Left renal pelvis (tissue), 4 donors: Measurements from ENCODE around the gene SLC25A23. TPM values are rescaled to one million over a fixed set of nuclear protein-coding genes. Genes with fewer than 3 reads are reported as not detected.
"Not testable (repeated sequence)": the region's sequence is repeated elsewhere in the genome, so short reads cannot be mapped to it uniquely, and the experiment has no call there.

Experiments used
- DNase-seq, 4 donors: peaks; one replicate each; pipeline ENCODE4 v3.0.0-alpha.2; 2013; ENCODE audit warnings: low read depth in 4 of 4, low spot score in 3 of 4
- polyA plus RNA-seq, 4 donors: library from polyadenylated mRNA; unstranded; fragments of 120-200 nt; gene quantifications; one replicate each; pipeline ENCODE4 v1.2.1, GENCODE V29; 2013; ENCODE audit not compliant: insufficient read length in 4 of 4

Gene SLC25A23
- polyA plus RNA-seq, 4 donors, result 55.2 to 85.1 (median 68.6) TPM

DNA sequence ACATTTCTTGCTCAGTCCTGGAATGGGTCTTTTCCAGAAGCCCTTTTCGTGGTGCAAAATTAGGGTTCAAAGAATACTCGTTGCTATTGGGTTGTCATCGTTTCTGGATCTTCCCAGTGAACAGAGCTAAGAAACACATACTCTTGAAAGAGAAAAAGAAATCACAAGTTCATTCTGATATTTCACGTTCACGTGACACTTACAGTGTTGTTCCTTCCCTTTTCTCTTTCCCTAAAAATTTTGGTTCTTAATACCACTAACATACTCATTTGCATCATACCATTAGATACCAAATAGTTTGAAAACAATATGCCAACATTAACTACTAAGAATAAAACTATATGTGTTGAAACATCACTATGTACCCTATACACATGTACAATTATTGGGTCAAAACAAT, 53.2 kb downstream of the SLC25A23 start:
- no peak for DNase-seq

DNA sequence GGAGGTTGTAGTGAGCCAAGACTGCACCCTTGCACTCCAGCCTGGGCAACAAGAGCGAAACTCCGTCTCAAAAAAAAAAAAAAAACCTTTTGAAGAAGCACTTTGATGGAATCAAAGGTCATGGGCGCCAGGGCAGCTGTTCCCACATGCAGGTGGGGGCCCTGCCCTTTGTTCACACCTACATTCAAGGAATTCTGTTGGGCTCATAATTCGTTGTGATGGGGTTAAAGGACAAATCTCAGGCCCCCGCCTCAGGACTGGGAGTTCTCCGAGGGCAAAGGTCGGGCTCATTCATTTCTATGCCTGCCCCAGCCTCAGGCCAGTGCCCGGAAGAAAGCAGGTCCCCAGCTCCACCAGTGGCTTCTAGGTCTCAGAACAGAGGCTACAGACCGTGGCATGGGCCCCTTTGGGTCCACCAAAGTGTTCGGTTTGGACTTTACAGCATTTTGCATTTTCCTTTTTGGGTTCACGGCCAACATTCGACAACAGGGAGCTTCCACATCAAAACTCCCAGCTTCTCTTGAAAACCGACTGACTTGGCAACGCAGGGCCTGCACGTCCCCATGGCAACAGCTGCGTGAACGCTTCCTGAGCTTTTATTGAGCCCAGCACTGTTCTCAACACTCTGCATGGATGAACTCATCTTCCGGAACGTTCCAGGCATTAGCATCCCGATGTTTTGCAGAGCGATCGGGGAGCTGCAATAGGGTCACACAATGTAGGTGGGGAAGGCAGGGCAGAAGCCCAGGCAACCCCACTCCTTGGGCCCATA, 56.6 kb downstream of the SLC25A23 start:
- DNase-seq, result no peak

GRCh38 chr19:6402058-6402457, 57.5 kb downstream of the SLC25A23 start:
- DNase-seq, result no peak

DNA sequence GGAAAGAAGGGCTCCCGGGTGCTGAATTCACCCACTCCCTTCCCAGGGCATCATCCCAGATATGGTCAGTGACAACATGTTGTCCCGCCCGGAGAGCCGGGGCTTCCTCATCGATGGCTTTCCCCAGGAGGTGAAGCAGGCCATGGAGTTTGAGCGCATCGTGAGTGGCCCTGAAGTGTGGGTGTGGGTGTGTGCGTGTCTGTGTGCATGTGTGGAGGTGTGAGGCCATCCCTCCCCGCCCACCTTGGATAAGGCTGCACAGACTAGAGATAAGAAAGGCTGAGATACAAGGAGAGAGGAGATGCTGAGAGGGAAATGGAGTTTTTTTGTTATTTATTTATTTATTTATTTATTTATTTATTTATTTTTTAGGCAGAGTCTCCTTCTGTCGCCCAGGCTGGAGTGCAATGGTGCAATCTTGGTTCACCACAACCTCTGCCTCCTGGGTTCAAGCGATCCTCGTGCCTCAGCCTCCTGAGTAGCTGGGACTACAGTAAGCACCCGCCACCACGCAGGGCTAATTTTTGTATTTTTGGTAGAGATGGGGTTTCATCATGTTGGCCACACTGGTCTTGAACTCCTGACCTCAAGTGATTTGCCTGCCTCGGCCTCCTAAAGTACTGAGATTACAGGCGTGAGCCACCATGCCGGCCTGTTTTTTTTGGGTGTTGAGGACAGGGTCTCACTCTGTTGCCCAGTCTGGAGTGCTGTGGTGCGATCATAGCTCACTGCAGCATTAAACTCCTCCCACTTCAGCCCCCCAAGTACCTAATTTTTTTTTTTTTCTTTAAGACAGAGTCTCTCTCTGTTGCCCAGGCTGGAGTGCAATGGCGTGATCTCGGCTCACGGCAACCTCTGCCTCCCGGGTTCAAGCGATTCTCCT, 59.3 kb downstream of the SLC25A23 start:
- not testable (repeated sequence) for DNase-seq

- DNase-seq, result no peak
These were observed 63.3 kb downstream of the SLC25A23 start for GRCh38 chr19:6396305-6396704.

DNA sequence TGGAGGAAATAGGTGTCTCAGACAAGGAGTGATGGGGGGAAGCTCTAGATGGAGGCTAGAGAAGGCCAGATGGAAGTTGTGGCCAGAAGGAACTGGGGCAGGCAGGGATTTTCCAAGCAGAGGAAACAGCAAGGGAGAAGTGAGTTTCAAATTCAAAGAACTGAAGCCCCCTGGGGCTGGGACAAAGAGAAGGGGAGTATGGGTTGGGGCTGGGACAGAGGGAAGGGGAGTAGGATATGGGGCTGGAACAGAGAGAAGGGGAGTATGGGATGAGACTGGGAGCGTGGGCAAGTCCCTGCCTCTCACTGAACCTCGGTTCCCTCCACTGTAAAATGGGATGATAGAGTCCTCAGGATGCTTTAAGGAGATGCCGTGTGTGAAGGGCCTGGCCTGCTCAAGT, 64.8 kb downstream of the SLC25A23 start:
- DNase-seq, result no peak

DNA sequence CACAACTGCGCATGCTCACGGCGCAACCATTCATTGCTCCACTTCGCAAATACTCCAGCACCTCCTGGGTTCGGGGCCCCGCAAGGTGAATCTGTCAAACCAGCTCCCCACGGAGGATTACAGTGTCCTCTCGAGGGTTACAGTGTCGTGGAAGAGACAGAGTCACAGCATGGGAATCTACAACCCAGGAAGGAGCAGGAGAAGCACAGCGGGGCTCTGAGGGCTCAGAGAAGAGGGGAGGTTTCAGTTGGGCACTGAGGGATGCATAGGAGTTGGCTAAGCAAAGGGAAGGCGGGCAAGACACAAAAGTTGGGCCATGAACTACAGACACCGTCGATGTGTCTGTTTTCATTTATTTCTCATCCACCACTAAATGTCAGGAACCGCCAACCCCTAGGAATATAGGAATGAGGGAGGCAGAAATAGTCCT, 65.6 kb downstream of the SLC25A23 start:
- no peak for DNase-seq

- DNase-seq, result peak; percentile 92 to 96 (median 94)
These were observed 66.3 kb downstream of the SLC25A23 start, which contains the start of gene GTF2F1 for GRCh38 chr19:6393074-6393982. GTF2F1 (minus strand) TSS chr19:6393164; CDS start chr19:6392995, 169 bp downstream.

DNA sequence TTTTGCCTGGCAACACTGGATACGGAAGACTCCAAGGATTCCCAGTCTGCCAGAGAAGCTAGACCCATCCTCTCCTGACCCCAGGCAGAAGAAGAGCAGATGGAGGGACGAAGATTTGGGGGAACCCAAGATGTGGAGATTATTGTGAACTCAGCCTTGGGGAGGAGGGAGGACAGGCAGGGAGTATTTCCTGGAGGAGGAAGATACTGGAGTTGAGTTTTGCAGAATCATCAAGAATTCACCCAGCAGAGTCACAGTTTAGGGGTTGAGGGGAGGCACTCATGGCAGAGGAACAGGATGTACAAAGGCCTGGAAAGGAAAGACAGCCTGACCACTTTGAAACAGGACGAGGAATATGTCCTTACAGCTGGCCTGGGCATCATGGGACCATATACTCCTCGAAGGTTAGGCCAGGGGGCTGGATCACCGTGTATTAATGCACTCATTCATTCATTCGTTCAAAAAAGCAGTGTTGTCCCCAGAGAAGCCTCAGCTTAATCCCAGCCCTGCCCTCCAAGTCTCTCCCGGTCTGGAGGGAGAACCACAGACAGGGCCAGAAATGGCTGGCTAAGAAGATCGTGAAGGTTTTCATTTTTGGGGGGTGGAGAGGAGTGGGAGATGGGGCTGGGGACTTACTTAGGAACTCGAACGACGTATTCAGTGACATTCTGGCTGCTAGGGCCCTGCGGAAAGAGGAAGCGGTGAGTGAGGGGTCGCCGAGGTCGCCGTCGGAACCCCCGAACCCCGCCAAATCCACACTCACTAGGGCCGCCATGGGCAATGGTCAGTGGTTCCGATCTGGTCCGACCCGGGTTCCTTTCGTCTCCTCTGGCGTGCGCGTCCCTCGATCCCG, 67.1 kb downstream of the SLC25A23 start:
- no peak for DNase-seq

Other genes with a start within 250 kb of the SLC25A23 start
- 100 to 1,000 TPM in 1 of 4 donors, 10 to 100 TPM in 3; 72.5 to 118 (median 76.5) TPM for gene MLLT1, start 179.8 kb downstream of the SLC25A23 start, polyA plus RNA-seq
- gene ACER1, start 126.2 kb downstream of the SLC25A23 start, polyA plus RNA-seq, result under 1 TPM in 3 of 4 donors, not detected in 1; 0.10 to 0.20 (median 0.11) TPM
- 10 to 100 TPM; 47.0 to 65.3 (median 57.5) TPM for gene CLPP, start 98.3 kb downstream of the SLC25A23 start, polyA plus RNA-seq
- gene ALKBH7, start 87.0 kb downstream of the SLC25A23 start, polyA plus RNA-seq, result 10 to 100 TPM; 40.0 to 91.4 (median 43.3) TPM
- 1 to 10 TPM; 1.5 to 3.3 (median 2.3) TPM for gene PSPN, start 83.9 kb downstream of the SLC25A23 start, polyA plus RNA-seq
- gene GTF2F1, start 66.6 kb downstream of the SLC25A23 start, polyA plus RNA-seq, result 10 to 100 TPM; 67.6 to 99.8 (median 85.7) TPM
- 100 to 1,000 TPM; 259 to 351 (median 275) TPM for gene KHSRP, start 35.0 kb downstream of the SLC25A23 start, polyA plus RNA-seq
- under 1 TPM; 0.21 to 0.88 (median 0.58) TPM for gene SLC25A41, start 26.0 kb downstream of the SLC25A23 start, polyA plus RNA-seq
- gene CRB3, start 4.5 kb upstream of the SLC25A23 start, polyA plus RNA-seq, result 10 to 100 TPM in 3 of 4 donors, under 1 TPM in 1; 0.55 to 39.8 (median 24.0) TPM
- 10 to 100 TPM in 3 of 4 donors, 1 to 10 TPM in 1; 1.5 to 40.6 (median 36.1) TPM for gene DENND1C, start 22.0 kb upstream of the SLC25A23 start, polyA plus RNA-seq
- 10 to 100 TPM in 3 of 4 donors, 1 to 10 TPM in 1; 5.8 to 47.2 (median 31.2) TPM for gene TUBB4A, start 42.5 kb upstream of the SLC25A23 start, polyA plus RNA-seq
- gene TNFSF9, start 71.2 kb upstream of the SLC25A23 start, polyA plus RNA-seq, result 1 to 10 TPM in 1 of 4 donors, under 1 TPM in 3; 0.20 to 2.4 (median 0.39) TPM
- gene CD70, start 131.4 kb upstream of the SLC25A23 start, polyA plus RNA-seq, result not detected
- under 1 TPM in 3 of 4 donors, not detected in 1; 0.08 to 0.13 (median 0.08) TPM for gene TNFSF14, start 210.4 kb upstream of the SLC25A23 start, polyA plus RNA-seq